ENCODE measurements around the gene PPP6R3.
"Not testable (repeated sequence)": the region's sequence is repeated elsewhere in the genome, so short reads cannot be mapped to it uniquely, and the experiment has no call there.

DNA sequence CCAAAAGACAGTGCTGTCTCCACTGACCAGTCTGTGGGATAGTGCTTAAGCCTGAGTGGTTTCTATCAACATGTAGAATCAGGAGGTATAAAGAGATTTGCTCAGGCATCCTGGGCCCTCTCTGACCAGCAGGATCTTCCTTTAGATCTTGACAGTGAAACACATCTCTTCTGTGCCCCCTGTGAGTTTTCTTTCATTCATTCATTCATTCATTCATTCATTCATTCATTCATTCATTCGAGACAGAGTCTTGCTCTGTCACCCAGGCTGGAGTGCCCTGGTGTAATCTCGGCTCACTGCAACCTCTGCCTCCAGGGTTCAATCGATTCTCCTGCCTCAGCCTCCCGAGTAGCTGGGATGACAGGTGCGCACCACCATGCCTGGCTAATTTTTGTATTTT lies 26.4 kb upstream of the PPP6R3 start:
- TF ChIP-seq, protein P1, sequence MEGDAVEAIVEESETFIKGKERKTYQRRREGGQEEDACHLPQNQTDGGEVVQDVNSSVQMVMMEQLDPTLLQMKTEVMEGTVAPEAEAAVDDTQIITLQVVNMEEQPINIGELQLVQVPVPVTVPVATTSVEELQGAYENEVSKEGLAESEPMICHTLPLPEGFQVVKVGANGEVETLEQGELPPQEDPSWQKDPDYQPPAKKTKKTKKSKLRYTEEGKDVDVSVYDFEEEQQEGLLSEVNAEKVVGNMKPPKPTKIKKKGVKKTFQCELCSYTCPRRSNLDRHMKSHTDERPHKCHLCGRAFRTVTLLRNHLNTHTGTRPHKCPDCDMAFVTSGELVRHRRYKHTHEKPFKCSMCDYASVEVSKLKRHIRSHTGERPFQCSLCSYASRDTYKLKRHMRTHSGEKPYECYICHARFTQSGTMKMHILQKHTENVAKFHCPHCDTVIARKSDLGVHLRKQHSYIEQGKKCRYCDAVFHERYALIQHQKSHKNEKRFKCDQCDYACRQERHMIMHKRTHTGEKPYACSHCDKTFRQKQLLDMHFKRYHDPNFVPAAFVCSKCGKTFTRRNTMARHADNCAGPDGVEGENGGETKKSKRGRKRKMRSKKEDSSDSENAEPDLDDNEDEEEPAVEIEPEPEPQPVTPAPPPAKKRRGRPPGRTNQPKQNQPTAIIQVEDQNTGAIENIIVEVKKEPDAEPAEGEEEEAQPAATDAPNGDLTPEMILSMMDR (IDR thresholded peaks at IDR 0.05): not testable (repeated sequence)
- TF ChIP-seq POLR2A (IDR thresholded peaks at IDR 0.05): not testable (repeated sequence)

Data from uterus (tissue), 2 donors.